Measurements from ENCODE around the gene SDR42E1.

Gene SDR42E1

DNA sequence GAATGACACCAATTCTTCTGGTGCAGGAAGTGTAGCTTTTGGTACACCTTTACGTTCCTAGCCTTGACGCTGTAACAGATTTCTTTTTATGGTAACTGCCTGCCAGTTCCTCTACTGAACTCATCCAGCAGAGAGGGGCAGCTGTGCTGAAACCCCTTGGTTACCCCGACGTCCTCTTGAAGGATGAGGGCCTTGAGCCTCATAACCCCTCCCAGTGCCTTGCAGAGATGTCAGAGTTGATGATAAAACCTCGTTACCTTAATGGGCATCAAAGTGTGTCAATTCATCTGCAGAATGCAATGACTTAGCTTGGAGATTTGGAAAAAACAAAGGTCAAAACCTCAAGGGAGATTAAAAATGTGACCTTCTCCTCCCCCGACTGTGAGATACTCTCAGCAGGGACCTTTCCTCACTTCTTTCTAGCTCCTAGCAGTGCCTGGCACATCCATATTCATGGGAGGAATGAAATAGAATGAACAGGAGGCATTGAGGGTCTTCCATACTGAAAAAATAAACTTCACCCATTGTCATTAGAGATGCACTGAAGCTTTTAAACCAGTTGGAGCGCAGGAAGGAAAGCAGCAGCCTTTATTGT, 69.2 kb downstream of the SDR42E1 start:
- no peak for TF ChIP-seq CTCF (conservative IDR thresholded peaks at IDR 0.05; ENCODE audit: low read depth)
- H3K27ac ChIP-seq: no peak overlapping the region
- ChIA-PET CTCF (interaction anchor here (0.6 kb wide), 1 partner anchor 88 kb away, joined by 3 read pairs; no protein-coding TSS in a partner anchor), POLR2A (ENCODE audit: low non-redundant PET) (no interaction called here)
- DNase-seq (ENCODE audit: low spot score): no peak

DNA sequence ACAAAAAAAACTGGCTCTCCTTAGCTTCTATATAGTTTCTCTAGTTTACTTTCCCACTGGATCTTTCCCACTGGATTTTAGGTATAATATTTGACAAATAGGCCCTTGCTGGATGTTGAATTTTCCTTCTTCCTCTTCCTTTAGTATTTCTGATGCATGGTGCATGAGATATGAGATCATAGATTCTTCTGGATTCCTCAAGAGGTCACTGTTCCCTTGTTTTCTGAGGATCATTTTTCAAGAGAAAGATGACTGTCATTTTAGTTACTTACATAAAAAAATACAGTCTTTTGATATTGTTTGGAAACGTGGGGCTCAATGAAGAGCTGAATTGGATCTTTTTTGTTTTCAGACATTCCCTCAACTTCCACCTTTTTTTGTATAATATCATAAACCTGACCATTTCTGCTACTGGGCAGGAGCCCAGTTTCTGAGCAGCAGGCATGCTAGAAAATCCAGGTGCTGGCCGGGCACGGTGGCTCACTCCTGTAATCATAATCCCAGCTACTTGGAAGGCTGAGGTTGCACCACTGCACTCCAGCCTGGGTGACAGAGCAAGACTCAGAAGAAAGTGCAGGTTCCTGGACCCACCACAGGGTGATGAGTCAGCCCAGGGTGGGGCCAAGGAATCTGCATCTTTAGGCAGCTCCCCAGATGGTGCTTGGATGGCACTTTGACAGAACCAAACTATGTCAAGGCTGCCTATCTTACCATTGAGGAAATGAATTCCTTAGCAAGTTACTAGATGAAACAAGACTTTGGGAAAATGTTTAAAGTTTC, 70.3 kb downstream of the SDR42E1 start:
- H3K27ac ChIP-seq: peak overlapping the region; percentile 56
- POLR2A ChIA-PET (ENCODE audit: low non-redundant PET): interaction anchor here (0.7 kb wide), 1 partner anchor 29 kb away, joined by 7 read pairs; no protein-coding TSS in a partner anchor
- TF ChIP-seq CTCF (conservative IDR thresholded peaks at IDR 0.05; ENCODE audit: low read depth): peak; percentile 62
- DNase-seq (ENCODE audit: low spot score): peak; percentile 55
- CTCF ChIA-PET: interaction anchor here (0.5 to 2.0 kb wide), 10 partner anchors 33 to 1505 kb away, joined by 3 to 10 read pairs (median 3); no protein-coding TSS in a partner anchor

DNA sequence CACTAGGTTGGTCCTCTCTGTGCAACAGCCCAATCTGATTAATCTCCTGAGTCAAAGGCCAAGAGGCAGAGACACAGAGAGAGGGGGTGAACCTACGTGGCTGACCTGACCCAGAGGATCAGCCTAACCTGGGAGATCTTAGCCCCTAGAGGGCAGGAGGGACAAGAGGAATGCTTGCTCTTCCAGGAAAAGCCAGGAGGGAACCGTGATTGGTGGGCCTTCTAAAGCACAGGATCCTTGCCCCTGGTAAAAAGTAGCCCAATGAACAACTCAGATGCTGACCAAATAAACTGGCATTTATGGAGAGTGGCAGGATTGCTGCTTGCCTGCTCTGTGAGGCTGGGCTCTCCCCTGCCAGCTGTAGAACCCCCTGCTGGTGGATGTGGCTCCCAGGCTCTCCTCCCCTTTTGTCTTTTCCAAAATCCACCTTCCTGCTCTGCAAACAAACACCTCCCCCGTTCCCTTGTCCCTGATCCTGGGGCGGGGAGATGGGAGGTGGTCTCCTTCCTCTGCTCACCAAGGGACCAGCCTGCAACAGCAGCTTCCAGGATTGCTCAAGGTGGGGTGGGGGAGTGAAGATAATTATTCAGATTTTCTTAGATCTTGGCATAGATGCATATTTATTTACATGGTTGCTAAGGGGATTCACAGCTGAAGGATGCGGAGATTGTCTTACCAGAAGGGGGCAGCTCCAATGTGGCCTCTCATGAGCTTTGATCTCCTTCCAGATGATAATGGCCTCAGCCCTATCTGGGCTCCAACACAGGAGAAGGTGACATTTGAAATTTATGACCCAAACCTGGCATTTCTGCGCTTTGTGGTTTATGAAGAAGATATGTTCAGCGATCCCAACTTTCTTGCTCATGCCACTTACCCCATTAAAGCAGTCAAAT, 71.9 kb downstream of the SDR42E1 start:
- ChIA-PET POLR2A (ENCODE audit: low non-redundant PET) (no interaction called here), CTCF (interaction anchor here (2.0 kb wide), 1 partner anchor 291 kb away, joined by 10 read pairs; no protein-coding TSS in a partner anchor)
- DNase-seq (ENCODE audit: low spot score): no peak
- TF ChIP-seq CTCF (conservative IDR thresholded peaks at IDR 0.05; ENCODE audit: low read depth): no peak
- no peak overlapping the region for H3K27ac ChIP-seq
